PC-3 (cell line): ENCODE data around the gene SYCP2L. TPM values are rescaled to one million over a fixed set of nuclear protein-coding genes. Genes with fewer than 3 reads are reported as not detected.
A peak's percentile ranks its signal among the peaks of the same experiment; 100 is the strongest.

Experiments
- ATAC-seq: fragments of 200-7000 bp; cut with Tn5 transposase; 2 replicates; pipeline ENCODE4 v1.9.1; 2020; ENCODE audit warnings: mild to moderate bottlenecking, moderate library complexity
- BruUV-seq: library from RNA; stranded (reverse); fragments of 400-500 nt; replicated peaks from 2 replicates; lab custom pipeline; 2021; lab: Mats Ljungman, UMichigan
- CTCF ChIA-PET: fragments of 300-600 bp; sonication (Branson Sonifier 250); formaldehyde crosslinking; loops from one replicate; lab custom pipeline; 2022; ENCODE audit warnings: antibody characterized with exemption; lab: Charles Lee
- POLR2A ChIA-PET: fragments of 300-600 bp; sonication (Branson Sonifier 250); formaldehyde crosslinking; loops from one replicate; lab custom pipeline; 2022; ENCODE audit warnings: antibody characterized with exemption; ENCODE audit not compliant: unreplicated experiment; lab: Charles Lee
- DNase-seq: peaks from one replicate; pipeline ENCODE4 v3.0.0-alpha.2; 2015
- H2AFZ ChIP-seq: fragments of 300-600 bp; sonication (generic); 2 replicates; pipeline ENCODE4 v1.6.0; 2016; ENCODE audit warnings: antibody characterized with exemption, low read length
- H3F3A ChIP-seq: fragments of 300-600 bp; sonication (generic); one replicate; pipeline ENCODE4 v1.6.0; 2017; ENCODE audit warnings: antibody characterized with exemption, low read length, control low read depth, mild to moderate bottlenecking; ENCODE audit not compliant: unreplicated experiment
- H3K27ac ChIP-seq: fragments of 300-600 bp; sonication (generic); 2 replicates; pipeline ENCODE4 v1.5.1; 2016; ENCODE audit warnings: mild to moderate bottlenecking, low read length
- H3K27me3 ChIP-seq: fragments of 300-600 bp; sonication (generic); 2 replicates; pipeline ENCODE4 v1.6.1; 2016; ENCODE audit warnings: low read length, mixed read lengths
- H3K36me3 ChIP-seq: fragments of 300-600 bp; sonication (generic); 2 replicates; pipeline ENCODE4 v1.6.1; 2016; ENCODE audit warnings: low read depth, mixed run types, low read length, mixed read lengths
- H3K4me1 ChIP-seq: fragments of 300-600 bp; sonication (generic); 2 replicates; pipeline ENCODE4 v1.5.1; 2016; ENCODE audit warnings: low read length; ENCODE audit not compliant: insufficient read depth
- H3K4me2 ChIP-seq: fragments of 300-600 bp; sonication (generic); 2 replicates; pipeline ENCODE4 v1.6.0; 2016; ENCODE audit warnings: low read length
- H3K4me3 ChIP-seq: fragments of 300-600 bp; sonication (generic); 2 replicates; pipeline ENCODE4 v1.5.1; 2016; ENCODE audit warnings: mild to moderate bottlenecking, low read length, mixed read lengths
- H3K79me2 ChIP-seq: fragments of 300-600 bp; sonication (generic); 2 replicates; pipeline ENCODE4 v1.6.1; 2017; ENCODE audit warnings: low read length, mixed read lengths
- H3K9ac ChIP-seq: fragments of 300-600 bp; sonication (generic); 2 replicates; pipeline ENCODE4 v1.6.0; 2016; ENCODE audit warnings: mild to moderate bottlenecking, low read length
- H3K9me2 ChIP-seq: fragments of 300-600 bp; sonication (generic); replicated peaks from 2 replicates; pipeline ENCODE4 v1.6.1; 2016; ENCODE audit warnings: mixed run types, low read length, mixed read lengths
- H3K9me3 ChIP-seq: fragments of 300-600 bp; sonication (generic); 2 replicates; pipeline ENCODE4 v1.6.1; 2016; ENCODE audit warnings: low read length, mixed read lengths
- H4K20me1 ChIP-seq: fragments of 300-600 bp; sonication (generic); 2 replicates; pipeline ENCODE4 v1.6.1; 2016; ENCODE audit warnings: low read length, mixed read lengths
- CTCF ChIP-seq: fragments of 300-600 bp; sonication (generic); conservative IDR thresholded peaks from 2 replicates; pipeline ENCODE4 v1.5.1; 2017; ENCODE audit warnings: antibody characterized with exemption, low read depth, mild to moderate bottlenecking, low read length
- EZH2 ChIP-seq: fragments of 300-600 bp; sonication (generic); IDR thresholded peaks from one replicate; pipeline ENCODE4 v1.6.1; 2017; ENCODE audit warnings: antibody characterized with exemption, mild to moderate bottlenecking, low read length; ENCODE audit not compliant: unreplicated experiment
- EZH2phosphoT487 ChIP-seq: fragments of 300-600 bp; sonication (generic); IDR thresholded peaks from 2 replicates; pipeline ENCODE4 v1.6.1; 2018; ENCODE audit warnings: mild to moderate bottlenecking, antibody characterized with exemption, low read length, borderline replicate concordance
- intact Hi-C: fragments of 100-400 bp; cut with micrococcal nuclease; formaldehyde crosslinking; loops from 2 replicates; pipeline ENCODE4 v1.9.0; 2023
- total RNA-seq: library from RNA; depleted of rRNA; stranded (reverse); fragments of >200 nt; gene quantifications from 2 replicates; pipeline ENCODE4 v1.2.3, GENCODE V29; 2014

The SYCP2L gene
- total RNA-seq, 1 experiment from 2014 or later: 0.07 TPM

- DNase-seq: no peak
- POLR2A ChIA-PET: interaction anchor here (0.6 kb wide), 1 partner anchor 762 kb away, joined by 3 read pairs; no protein-coding TSS in a partner anchor
Observed at GRCh38 chr6:11008821-11009220, 122.0 kb downstream of the SYCP2L start.

GRCh38 chr6:11009353-11009752 is 122.5 kb downstream of the SYCP2L start:
- H3K79me2 ChIP-seq: no peaks in the 10 kb centered on the region
- no peaks in the 10 kb centered on the region for H3K9me2 ChIP-seq
- ATAC-seq: peak; percentile 17
- DNase-seq: peak; percentile 62
- H3K27me3 ChIP-seq: no peaks in the 10 kb centered on the region
- H2AFZ ChIP-seq: 0 out of 2 replicates have a peak overlapping the region, but pooled peaks have one; percentile 14
- H3K36me3 ChIP-seq: no peaks in the 10 kb centered on the region
- peaks cover 5% of the 10 kb centered on the region for H3F3A ChIP-seq
- H3K4me1 ChIP-seq: peaks cover 42% of the 10 kb centered on the region
- H3K4me3 ChIP-seq: peak overlapping the region; percentile 24
- H4K20me1 ChIP-seq: no peaks in the 10 kb centered on the region
- ChIA-PET CTCF (no interaction called here), POLR2A (no interaction called here)
- intact Hi-C loops: loop anchor here (2.0 kb wide), 1 partner anchor 57 kb away; no protein-coding TSS in a partner anchor
- TF ChIP-seq EZH2 (no peak), CTCF (no peak)
- no peaks in the 10 kb centered on the region for H3K9me3 ChIP-seq
- H3K9ac ChIP-seq: no peak overlapping the region
- BruUV-seq: no TSS peak
- H3K27ac ChIP-seq: peak overlapping the region; percentile 76; the same call in 1 of the 2 replicates
- peak overlapping the region; percentile 46 for H3K4me2 ChIP-seq

More at GRCh38 chr6:11008821-11009220, 122.0 kb downstream of the SYCP2L start:
- Histone ChIP-seq H3K27me3 (no peaks in the 10 kb centered on the region), H4K20me1 (no peaks in the 10 kb centered on the region), H3K9me3 (no peaks in the 10 kb centered on the region), H3K4me1 (peaks cover 42% of the 10 kb centered on the region), H3K36me3 (no peaks in the 10 kb centered on the region), H3K27ac (peak overlapping the region; percentile 76), H3K79me2 (no peaks in the 10 kb centered on the region), H3K9ac (no peak overlapping the region), H3K4me2 (peak overlapping the region; percentile 46), H3K9me2 (no peaks in the 10 kb centered on the region), H3F3A (peaks cover 5% of the 10 kb centered on the region), H3K4me3 (no peak overlapping the region), H2AFZ (no peak overlapping the region)
- BruUV-seq: no TSS peak
- ATAC-seq: 0 out of 2 replicates have a peak, but pooled peaks have one; percentile 2
- intact Hi-C loops: loop anchor here (2.0 kb wide), 1 partner anchor 56 kb away; no protein-coding TSS in a partner anchor
- TF ChIP-seq EZH2phosphoT487: no peak
- TF ChIP-seq CTCF: no peak
- TF ChIP-seq EZH2: no peak
- CTCF ChIA-PET: interaction anchor here (1.0 kb wide), 1 partner anchor 47 kb away, joined by 5 read pairs; no protein-coding TSS in a partner anchor

GRCh38 chr6:11011787-11012234 is 125.0 kb downstream of the SYCP2L start:
- Histone ChIP-seq H3F3A (peaks cover 5% of the 10 kb centered on the region), H3K4me1 (peaks cover 41% of the 10 kb centered on the region), H3K4me2 (peak overlapping the region; percentile 54), H3K36me3 (no peaks in the 10 kb centered on the region), H3K9me3 (no peaks in the 10 kb centered on the region), H3K79me2 (no peaks in the 10 kb centered on the region), H3K4me3 (peak overlapping the region; percentile 18; the same call in 1 of the 2 replicates), H4K20me1 (no peaks in the 10 kb centered on the region), H3K9ac (0 out of 2 replicates have a peak overlapping the region, but pooled peaks have one; percentile 19), H3K27me3 (no peaks in the 10 kb centered on the region), H3K9me2 (no peaks in the 10 kb centered on the region), H3K27ac (peak overlapping the region; percentile 44), H2AFZ (peak overlapping the region; percentile 23; the same call in 1 of the 2 replicates)
- peak; percentile 78 for ATAC-seq
- TF ChIP-seq EZH2: no peak
- no peak for TF ChIP-seq EZH2phosphoT487
- peak; percentile 34; the same call in 1 of the 2 replicates for TF ChIP-seq CTCF
- intact Hi-C loops: no loop called here
- peak; percentile 86 for DNase-seq
- CTCF ChIA-PET: interaction anchor here (0.6 to 1.2 kb wide), 3 partner anchors 57 to 533 kb away, joined by 3 to 7 read pairs (median 4); no protein-coding TSS in a partner anchor
- no TSS peak for BruUV-seq
- POLR2A ChIA-PET: interaction anchor here (0.6 to 0.7 kb wide), 3 partner anchors 82 to 582 kb away, joined by 3 to 4 read pairs (median 3); partner anchors contain the start of gene SMIM13
